ENCODE results near the gene HOXA4. TPM values are rescaled to one million over a fixed set of nuclear protein-coding genes. Genes with fewer than 3 reads are reported as not detected.

The HOXA4 gene
- total RNA-seq, 1 donor from 2014 or later: 0.40 TPM

DNA sequence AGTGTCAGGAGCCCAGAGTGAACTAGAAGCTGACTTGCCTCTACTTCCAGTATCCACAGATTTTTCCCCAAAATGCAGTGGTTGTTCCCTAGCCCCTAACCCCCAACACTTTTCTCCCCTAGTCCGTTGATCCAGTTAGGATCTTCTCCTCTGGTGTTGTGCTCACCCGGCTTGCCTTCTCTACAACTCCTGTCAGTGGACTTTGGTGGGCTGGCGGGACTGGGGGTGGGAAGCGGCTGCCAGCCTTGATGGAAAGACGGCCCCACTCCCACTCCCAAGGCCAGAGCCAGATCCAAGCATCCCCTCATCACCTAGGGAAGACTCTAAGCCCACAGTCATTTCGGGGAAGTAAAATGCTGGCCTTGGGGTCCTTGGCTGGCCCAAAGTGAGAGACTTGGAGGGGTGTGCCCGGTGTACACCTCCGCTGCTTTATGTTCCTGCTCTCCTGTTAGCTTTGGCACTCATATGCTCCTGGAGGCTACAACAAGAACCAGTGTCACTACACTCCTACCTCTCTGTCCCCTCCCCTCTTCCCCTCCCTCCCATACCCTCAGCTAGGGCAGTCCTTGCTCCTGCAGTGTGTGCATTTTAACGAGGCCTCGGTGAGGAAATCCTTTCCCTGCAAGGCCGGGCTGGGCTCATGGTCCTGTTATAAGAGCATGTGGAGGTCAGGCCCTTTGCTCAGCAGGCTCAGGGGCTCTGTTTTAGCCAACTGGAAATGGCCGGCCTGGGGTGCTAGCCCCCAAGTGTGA, 44.5 kb upstream of the HOXA4 start:
- Mint-ChIP-seq H3K4me1 (peaks cover 20% of the 10 kb centered on the region), H3K9me3 (no peaks in the 10 kb centered on the region), H3K27me3 (peaks cover 62% of the 10 kb centered on the region), H3K36me3 (ENCODE audit: low read depth) (no peaks in the 10 kb centered on the region), H3K27ac (peak overlapping the region; percentile 30), H3K4me3 (peak overlapping the region; percentile 48)
- ATAC-seq (ENCODE audit: low read depth): no peak
- ChIA-PET CTCF (interaction anchor here (1.3 kb wide), 1 partner anchor 14 kb away, joined by 3 read pairs; no protein-coding TSS in a partner anchor), POLR2A (no interaction called here)
- TF ChIP-seq, protein P1, sequence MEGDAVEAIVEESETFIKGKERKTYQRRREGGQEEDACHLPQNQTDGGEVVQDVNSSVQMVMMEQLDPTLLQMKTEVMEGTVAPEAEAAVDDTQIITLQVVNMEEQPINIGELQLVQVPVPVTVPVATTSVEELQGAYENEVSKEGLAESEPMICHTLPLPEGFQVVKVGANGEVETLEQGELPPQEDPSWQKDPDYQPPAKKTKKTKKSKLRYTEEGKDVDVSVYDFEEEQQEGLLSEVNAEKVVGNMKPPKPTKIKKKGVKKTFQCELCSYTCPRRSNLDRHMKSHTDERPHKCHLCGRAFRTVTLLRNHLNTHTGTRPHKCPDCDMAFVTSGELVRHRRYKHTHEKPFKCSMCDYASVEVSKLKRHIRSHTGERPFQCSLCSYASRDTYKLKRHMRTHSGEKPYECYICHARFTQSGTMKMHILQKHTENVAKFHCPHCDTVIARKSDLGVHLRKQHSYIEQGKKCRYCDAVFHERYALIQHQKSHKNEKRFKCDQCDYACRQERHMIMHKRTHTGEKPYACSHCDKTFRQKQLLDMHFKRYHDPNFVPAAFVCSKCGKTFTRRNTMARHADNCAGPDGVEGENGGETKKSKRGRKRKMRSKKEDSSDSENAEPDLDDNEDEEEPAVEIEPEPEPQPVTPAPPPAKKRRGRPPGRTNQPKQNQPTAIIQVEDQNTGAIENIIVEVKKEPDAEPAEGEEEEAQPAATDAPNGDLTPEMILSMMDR (IDR thresholded peaks at IDR 0.05): no peak
- DNase-seq: no peak
- intact Hi-C loops (cut with micrococcal nuclease): no loop called here

DNA sequence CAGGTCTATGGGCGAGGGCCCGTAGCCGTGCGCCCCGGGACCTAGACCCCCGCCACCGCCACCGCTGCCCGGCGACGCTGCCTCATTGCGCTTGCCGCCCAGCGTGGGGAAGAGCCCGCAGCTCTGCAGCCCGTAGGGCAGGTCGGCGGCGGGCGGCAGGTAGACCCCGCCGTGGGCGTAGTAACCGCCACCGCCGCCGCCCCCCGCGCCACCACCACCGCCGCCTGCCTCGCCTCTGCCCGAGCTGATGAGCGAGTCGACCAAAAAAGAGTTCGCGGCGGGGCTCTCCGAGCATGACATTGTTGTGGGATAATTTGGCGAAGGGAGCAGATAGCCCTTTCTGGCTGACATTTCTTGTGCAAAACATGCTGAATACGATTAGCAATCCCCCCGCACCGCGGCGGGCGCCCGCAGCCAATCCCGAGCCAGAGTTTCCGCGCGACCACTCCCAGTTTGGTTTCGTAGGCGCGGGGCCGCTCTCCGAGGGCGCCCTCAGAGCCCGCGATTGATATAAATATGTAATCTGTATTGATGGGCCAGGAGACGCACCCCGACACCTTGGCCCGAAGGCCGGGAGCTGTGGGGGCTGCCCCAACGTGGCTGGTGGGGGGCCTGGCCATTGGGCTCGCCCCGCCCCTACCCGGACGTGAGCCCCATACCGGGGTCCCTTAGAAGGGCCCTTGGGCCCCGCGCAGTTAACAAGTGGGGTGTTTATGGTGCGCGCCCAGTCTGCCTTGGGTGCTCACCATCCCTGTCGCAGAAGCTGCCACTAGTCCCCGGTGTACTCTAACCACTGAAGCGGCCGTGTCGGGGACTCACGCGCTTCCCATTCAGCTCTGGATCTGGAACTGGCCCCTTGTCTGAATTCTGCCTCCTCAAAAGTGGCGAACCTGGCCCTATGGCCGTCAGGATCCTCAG, 43.7 kb upstream of the HOXA4 start, which contains the start of gene HOXA10:
Gene HOXA10 (minus strand): TSS at position 365 of the 918 bp plus-strand sequence. CDS start 14 bp downstream, at position 351.
- ATAC-seq (ENCODE audit: low read depth) (no peak), DNase-seq (peak; percentile 17)
- H3K4me3 Mint-ChIP-seq: peak within 1 kb of the TSS; percentile 55
- H3K27me3 Mint-ChIP-seq: peaks cover 55% of the 10 kb centered on the region
- H3K9me3 Mint-ChIP-seq: no peaks in the 10 kb centered on the region
- CTCF ChIA-PET: no interaction called here
- intact Hi-C loops (cut with micrococcal nuclease): loop anchor here (1.0 kb wide), 2 partner anchors 10 to 23 kb away; no protein-coding TSS in a partner anchor
- TF ChIP-seq, protein P1 (IDR thresholded peaks at IDR 0.05): no peak
- H3K36me3 Mint-ChIP-seq (ENCODE audit: low read depth): no peaks in the 10 kb centered on the region
- H3K4me1 Mint-ChIP-seq: peaks cover 16% of the 10 kb centered on the region
- POLR2A ChIA-PET: interaction anchor here (1.7 kb wide), 1 partner anchor 9 kb away, joined by 6 read pairs; no protein-coding TSS in a partner anchor
- no peak within 1 kb of the TSS for H3K27ac Mint-ChIP-seq

DNA sequence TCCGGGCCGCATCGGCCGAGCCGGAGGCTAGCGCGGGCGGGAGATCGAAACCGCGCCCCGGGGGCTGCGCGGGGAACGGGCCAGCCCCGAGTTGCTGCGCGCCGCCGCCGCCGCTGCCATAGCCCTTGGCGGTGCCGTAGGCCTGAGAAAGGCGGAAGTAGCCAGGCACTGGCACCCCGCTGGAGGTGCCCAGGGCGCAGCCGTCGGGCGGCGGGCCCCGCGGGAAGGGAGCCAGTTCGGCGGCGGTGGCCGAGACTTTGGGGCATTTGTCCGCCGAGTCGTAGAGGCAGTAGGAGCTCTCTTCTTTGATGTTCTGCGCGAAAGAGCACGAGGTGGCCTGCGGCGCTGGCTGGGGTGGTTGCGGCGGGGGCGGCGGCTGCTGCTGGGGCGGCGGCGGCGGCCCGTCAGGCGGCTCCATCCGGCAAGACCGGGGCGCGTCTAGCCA, 43.0 kb upstream of the HOXA4 start:
- CTCF ChIA-PET: no interaction called here
- H3K4me1 Mint-ChIP-seq: peaks cover 20% of the 10 kb centered on the region
- H3K9me3 Mint-ChIP-seq: no peaks in the 10 kb centered on the region
- TF ChIP-seq, protein P1 (IDR thresholded peaks at IDR 0.05): no peak
- POLR2A ChIA-PET: interaction anchor here (1.7 kb wide), 1 partner anchor 10 kb away, joined by 6 read pairs; no protein-coding TSS in a partner anchor
- peaks cover 54% of the 10 kb centered on the region for H3K27me3 Mint-ChIP-seq
- ATAC-seq (ENCODE audit: low read depth) (peak; percentile 86), DNase-seq (peak; percentile 57)
- H3K27ac Mint-ChIP-seq: no peak overlapping the region
- H3K4me3 Mint-ChIP-seq: peak overlapping the region; percentile 32
- no peaks in the 10 kb centered on the region for H3K36me3 Mint-ChIP-seq (ENCODE audit: low read depth)
- intact Hi-C loops (cut with micrococcal nuclease): loop anchor here (1.0 kb wide), 2 partner anchors 11 to 22 kb away; no protein-coding TSS in a partner anchor

DNA sequence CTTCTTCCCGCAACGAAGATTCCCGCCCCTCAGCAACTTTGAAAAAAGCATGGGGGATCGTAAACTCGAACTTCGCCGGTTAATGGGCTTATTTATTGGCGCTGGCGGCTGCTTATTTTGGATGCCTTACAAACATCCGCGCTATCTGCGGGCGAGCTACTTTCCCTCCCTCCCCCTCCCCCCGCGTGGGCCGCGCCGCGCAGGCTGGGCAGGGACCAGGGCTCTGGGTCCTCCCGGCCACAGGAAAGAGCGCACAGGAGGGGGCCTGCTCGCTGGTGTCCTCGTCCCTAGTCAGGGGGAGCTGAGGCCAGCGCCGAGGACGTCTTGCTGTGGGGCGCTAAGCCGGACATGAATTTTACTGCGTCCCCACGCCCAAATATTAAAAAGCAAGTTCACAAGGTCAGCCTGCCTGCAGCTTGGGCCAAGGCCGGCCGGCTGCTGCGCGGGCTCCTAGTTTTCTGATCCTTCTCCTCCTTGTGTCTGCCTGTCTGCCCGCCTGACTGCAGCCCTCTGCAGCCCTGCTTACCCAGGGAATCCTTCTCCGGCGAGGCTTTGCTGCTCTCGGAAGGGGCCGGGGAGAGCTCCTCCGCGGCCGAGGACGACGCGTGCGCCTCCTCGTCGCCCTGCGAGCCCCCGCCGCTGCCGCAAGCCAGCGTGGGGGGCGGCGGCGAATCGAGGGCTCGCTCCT, 42.4 kb upstream of the HOXA4 start:
- H3K4me1 Mint-ChIP-seq: peaks cover 20% of the 10 kb centered on the region
- peak; percentile 32 for ATAC-seq (ENCODE audit: low read depth)
- H3K27ac Mint-ChIP-seq: no peak overlapping the region
- no peaks in the 10 kb centered on the region for H3K9me3 Mint-ChIP-seq
- CTCF ChIA-PET: interaction anchor here (2.0 kb wide), 1 partner anchor 803 kb away, joined by 6 read pairs; no protein-coding TSS in a partner anchor
- intact Hi-C loops (cut with micrococcal nuclease): loop anchor here (1.0 kb wide), 2 partner anchors 11 to 22 kb away; no protein-coding TSS in a partner anchor
- no peaks in the 10 kb centered on the region for H3K36me3 Mint-ChIP-seq (ENCODE audit: low read depth)
- POLR2A ChIA-PET: interaction anchor here (1.7 kb wide), 1 partner anchor 10 kb away, joined by 6 read pairs; no protein-coding TSS in a partner anchor
- peaks cover 54% of the 10 kb centered on the region for H3K27me3 Mint-ChIP-seq
- DNase-seq: no peak
- TF ChIP-seq, protein P1 (IDR thresholded peaks at IDR 0.05): no peak
- peak overlapping the region; percentile 55 for H3K4me3 Mint-ChIP-seq

All from activated B cell treated with CpG ODN at 0.5 μM for 24 hours (primary cell).